Fibroblast of skin of left quadriceps (primary cell): ENCODE measurements around the gene RHOU.

ENCODE experiments used
- DNase-seq, 2 experiments: peaks; one replicate each; pipeline ENCODE4 v3.0.0-alpha.2; 2013; ENCODE audit warnings: low read depth in 2 of 2

Gene RHOU

DNA sequence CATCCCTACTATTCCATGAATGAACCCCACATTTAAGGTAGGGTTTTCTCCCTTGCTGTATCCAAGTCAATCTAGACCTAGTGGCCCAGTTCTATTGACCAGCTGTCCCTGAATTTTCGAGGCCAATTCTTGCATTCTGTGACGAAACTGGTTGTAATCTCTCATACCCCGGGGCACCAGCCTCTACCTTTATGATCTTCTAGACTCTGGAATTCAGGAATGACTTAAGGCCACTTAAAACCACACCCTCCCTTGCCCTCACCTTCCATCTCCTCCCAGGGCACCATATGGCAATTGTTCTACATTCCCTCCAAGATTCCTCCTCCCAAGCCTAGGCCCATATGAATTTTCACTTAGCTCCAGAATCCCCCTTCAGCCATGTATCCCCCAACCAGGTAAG, 48.9 kb downstream of the RHOU start:
- no peak for DNase-seq

DNA sequence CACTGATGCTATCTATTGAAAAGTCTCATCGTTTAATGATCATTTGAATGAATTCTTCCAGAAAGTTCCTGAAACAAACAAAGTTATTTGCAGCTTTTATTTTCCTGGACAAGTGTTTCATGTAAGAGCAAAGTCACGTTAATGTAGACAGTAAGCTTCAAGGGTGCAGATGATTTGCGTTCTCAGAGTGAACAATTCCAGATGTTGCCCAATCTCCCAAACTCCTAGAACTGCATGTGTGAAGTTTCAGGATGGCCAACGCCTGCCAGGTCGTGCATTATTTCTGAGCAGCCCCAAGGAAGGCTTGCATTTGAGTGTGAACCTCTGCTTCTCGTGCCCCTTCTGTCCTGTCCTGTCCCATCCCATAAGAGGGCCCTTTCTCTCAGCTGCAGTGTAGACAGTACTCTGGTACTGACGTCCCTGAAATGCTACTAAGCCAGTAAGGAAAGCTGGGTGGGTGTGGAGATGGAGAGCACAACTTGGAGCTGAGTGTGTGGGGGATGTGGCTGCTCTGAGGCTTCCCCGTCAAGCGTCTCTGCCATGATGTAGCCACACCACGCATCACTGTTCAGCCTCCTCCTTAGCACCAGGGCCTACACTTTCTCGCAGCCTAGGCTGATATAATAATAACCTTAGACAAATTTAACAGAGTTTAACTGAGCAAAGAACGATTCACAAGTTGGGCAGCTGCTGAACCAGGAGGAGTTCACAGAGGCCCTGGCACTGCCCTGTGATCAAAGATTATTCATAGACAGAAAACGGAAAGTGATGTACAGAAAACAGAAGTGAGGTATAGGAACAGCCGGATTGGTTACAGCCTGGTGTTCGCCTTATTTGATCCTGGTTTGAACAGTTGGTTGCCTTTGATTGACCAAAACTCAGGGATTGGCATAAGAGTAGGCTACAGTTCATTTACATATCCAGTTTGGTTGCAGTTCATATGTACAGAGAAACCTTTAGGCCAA, 50.4 kb downstream of the RHOU start:
- DNase-seq = no peak

DNA sequence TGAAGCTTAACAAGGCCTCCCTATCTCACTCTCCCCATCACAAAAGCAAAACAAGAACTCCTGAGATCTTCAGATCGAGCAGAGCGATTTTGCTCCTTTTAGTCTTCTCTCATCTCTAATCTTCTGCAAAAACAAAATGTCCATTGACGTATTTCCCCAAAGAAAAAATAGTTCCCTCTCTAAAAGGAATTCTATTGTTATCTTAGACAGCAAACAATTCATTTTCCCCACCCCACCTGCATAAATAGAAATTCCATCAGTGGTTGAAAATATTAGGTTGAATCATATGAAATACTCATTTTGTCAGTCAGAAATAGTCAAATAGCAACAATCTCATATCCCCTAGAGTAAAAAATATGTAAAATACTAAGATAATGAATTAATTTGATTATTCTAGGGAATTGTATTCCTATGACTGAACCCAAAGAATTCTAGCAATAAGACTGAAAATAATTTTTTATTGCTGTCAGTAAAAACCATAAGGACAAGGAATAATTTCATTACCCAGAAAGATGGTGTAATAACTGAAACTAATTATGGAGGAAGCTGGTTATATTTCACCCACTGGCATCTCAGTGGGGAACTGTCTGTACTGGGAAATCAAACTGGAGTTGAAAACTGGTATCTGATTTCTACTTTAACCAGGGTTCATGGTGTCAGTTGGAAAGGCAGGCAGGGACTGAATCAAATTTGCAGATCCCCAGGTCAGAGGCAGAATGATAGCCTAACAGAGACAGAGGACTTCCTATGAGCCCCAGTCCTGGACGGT, 51.3 kb downstream of the RHOU start:
- DNase-seq = no peak

- no peak for DNase-seq
Measured at GRCh38 chr1:228791791-228792190, 56.5 kb downstream of the RHOU start.

DNA sequence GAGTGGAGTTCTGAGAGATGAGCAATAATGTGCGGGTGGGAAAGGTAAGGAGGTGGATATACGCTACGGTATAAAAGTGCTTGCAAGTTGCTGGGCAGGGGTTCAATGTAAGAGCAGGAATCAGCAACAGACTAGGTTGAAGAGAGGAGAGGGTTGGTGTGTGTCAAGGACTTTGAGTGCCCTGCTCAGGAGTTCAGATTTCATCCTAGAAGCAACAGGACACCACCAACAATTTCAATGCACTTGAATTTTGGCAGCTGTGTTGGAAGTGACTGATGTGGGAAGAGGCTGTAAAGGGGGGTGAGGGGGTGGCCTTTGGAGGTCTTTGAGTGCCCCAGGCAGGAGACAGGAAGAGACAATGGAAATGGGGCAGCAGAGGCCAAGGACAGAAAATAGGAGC, 57.3 kb downstream of the RHOU start:
- no peak for DNase-seq

DNA sequence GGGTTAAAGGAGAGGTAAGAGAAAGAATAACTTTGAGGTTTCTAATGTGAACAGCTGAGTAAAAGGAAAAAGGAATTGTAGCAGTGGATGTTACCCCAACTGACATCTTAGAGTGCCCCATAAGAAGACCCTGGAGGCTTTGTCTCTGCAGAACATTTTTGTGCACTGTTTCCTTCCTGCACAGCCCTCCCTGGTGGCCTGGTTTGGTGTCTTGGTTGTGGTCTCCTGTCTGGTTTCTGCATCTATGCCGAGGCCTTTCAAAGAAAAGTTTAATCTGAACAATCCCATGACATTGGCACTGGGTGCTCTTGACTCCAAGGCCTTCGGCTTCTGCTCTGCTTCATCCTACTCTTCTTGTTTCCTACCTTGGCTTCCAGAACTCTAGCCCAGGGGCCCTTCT, 57.8 kb downstream of the RHOU start:
- no peak for DNase-seq

DNA sequence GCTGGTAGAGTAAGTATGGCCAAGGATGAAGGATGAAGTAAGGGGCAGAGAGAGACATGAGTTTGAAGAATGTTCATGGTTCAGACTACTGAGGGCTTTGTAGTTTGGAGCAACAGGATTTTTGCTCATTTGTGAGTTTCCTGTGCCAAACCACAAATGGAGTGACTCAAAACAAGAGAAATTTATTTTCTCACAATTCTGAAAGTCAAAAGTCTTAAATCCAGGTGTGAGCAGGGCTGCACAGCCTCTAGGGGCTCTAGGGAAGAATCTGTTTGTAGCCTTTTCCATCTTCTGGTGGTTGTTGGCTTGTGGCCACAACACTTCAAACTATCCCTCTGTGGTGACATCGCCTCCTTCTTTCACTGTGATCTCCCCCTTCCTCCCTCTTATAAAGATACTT, 58.9 kb downstream of the RHOU start:
- DNase-seq = no peak

DNA sequence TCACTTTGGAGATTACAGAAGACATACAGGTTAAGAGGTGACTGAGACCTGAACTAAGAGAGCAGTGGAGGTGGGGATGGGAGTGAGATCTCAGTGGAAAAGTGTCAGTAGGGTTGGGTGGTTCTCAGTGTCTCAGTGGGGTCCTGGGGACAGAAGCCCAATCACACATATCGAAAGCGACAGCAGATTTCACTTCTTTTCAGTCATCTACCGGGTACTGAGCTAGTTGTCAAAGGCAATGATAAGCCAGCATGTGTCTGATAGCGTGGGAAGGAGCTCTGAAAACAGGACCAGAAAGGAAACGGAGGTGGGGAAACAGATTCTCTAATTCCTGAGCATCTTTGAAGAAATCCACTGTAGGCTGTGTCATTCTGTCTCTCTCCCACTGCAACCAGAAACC, 59.5 kb downstream of the RHOU start:
- no peak for DNase-seq

DNA sequence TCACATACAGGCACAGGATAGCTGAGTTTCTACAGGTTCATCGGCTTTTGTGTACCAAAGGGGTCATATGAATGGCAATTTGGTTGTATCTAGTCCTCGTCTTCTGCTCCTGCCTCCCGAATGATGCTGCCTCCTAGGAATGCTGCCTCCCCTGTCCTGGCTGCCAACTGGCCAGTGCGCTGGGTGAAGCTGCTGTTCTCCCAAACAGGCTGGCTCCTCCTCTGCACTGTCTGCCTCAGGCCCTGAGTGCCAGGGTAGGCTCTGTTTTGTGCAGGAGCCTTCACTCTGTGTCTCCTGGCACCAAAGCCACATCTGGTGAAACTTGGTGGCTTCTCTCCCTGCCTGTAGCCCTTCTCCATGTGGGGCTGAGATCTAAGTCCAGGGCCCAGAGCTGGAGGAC, 60.3 kb downstream of the RHOU start:
- DNase-seq = no peak
